Epithelial cell of esophagus (primary cell): ENCODE results near the gene CCR2.

Source experiments
- DNase-seq: peaks from one replicate; pipeline ENCODE4 v3.0.0; 2010; ENCODE audit warnings: low read depth
- H3K4me3 ChIP-seq: 2 replicates; pipeline ENCODE4 v1.5.1; 2011; ENCODE audit warnings: mild to moderate bottlenecking, low read length, control low read depth
- CTCF ChIP-seq: IDR thresholded peaks from 2 replicates; pipeline ENCODE4 v1.5.1; 2011; ENCODE audit warnings: low read depth, mild to moderate bottlenecking, low read length, control low read depth, inconsistent platforms; ENCODE audit not compliant: insufficient read depth; ENCODE audit errors: missing control alignments

Gene CCR2

GRCh38 chr3:46408853-46409252 is 54.9 kb downstream of the CCR2 start:
- no peak overlapping the region for H3K4me3 ChIP-seq
- TF ChIP-seq CTCF, result no peak
- DNase-seq, result no peak

GRCh38 chr3:46409739-46410489 is 56.0 kb downstream of the CCR2 start:
- DNase-seq, result no peak
- TF ChIP-seq CTCF, result no peak
- H3K4me3 ChIP-seq, result no peak overlapping the region
